GM19468 (cell line): ENCODE results near the gene OSBP.
"Not testable (repeated sequence)": the region's sequence is repeated elsewhere in the genome, so short reads cannot be mapped to it uniquely, and the experiment has no call there.

Experiments used
- ATAC-seq: cut with Tn5 transposase; IDR thresholded peaks from one replicate; pipeline ENCODE4 v1.9.1; 2021; ENCODE audit warnings: mild to moderate bottlenecking, moderate library complexity, moderate number of reproducible peaks; ENCODE audit not compliant: unreplicated experiment; ENCODE audit errors: extremely low read depth

The OSBP gene

DNA sequence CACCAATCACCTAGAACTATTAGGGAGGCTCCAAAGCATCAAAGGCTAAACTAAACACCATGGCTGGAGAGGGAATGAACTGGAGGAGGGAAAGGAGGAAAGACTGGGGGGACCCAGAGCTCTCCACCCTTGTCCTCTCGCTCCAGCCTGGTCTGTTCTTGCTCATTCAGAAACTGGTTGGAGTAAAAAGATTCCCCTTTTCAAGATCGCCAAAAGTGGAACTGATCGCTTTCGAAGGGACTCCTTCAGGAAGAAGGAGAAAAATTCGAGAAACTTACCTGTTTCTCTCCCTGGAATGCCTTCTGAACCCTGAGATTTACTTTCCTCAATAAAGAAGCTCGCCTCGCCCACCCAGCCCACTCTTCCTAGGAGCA lies 57.3 kb downstream of the OSBP start:
- ATAC-seq: no peak

DNA sequence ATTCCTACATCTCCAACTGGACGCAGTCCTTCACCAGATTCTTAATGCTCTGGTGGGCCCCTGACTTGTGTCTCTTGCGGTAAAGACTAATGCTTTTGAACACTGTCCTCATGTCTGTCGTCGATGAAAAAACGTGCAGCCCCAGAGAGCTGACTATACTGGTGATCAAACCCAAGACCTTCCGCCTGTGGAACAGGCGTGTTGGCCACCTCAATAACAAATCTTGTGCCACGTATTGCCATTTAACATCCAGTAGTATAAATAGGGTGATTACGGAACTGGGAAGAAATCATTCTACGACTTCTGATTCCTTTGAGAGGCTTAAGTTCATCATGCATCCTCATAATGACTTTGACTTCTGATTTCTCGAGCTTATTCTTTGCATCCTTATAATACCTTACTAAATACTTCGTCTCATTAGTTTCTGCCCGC lies 58.6 kb downstream of the OSBP start:
- ATAC-seq: no peak

DNA sequence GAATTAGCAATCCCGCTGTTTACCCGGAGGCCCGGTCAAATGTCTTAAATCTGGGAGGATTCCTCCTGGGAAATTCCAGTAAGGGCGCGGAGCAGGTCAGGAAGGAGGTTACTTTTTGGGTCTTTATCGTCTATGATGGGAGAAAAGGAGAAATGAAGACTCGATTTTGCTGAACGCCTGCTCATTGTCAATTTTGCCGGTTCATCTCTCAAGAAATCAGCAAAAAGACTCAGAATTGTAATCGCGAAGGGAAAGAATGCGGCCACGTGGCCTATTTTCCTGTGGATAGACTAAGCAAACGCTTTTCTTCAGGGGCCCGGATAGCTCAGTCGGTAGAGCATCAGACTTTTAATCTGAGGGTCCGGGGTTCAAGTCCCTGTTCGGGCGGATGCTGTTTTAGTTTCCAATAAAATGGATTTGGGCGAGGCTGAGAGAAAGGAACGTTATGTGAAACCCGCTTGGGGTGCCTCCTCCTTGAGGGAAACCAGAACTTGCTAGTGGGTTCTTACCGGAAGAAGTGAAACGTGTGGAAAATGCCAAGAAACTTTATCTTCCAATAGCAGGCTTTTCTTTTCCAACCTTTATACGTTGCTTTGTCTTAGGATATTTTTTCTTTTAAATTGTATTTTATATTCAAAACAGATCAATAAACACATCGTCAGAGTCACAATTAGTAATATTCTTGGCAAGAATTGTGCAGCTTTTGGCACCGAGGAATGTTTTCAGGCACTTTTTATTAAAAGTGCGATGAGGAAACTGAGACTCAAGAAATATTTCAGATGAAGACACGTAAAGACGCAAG lies 59.3 kb downstream of the OSBP start:
- no peak for ATAC-seq

DNA sequence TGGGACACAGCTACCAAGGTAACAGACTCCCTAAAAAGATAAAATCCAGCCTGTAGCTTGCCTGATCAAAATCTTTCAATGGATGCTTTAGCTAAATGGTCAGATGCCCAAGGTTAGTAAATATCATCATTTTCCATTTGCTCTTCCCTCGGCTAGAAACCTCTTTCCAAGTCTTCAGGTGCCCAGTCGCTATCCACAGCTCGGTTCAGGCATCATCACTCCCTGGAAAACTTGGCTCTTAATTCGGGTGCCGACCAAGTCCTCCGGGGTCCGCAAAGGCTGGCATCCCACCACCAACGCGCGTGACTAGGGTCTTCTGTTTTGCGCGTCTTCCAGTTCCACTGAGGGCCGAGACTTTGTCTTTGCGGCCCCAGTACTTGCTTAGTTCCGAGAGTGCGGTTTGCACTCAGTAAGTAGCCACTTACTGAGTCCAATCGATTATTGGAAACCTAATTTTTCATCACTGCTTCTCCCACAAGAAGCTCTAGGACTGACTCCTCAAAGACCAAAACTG lies 59.9 kb downstream of the OSBP start:
- no peak for ATAC-seq

DNA sequence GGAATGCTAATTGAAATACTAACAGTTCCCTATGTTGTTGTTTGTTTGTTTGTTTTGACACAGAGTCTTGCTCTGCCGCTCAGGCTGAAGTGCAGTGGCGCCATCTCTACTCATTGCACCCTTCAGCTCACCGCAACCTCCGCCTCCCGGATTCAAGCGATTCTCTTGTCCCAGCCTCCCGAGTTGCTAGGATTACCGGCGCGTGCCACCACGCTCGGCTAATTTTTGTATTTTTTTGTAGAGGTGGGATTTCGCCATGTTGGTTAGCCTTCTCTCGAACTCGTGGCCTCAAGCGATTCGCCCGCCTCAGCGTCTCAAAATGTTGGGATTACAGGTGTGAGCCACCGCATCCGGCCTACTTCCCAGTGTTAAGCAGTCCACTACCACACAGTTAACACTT lies 62.3 kb downstream of the OSBP start:
- ATAC-seq: no peak

DNA sequence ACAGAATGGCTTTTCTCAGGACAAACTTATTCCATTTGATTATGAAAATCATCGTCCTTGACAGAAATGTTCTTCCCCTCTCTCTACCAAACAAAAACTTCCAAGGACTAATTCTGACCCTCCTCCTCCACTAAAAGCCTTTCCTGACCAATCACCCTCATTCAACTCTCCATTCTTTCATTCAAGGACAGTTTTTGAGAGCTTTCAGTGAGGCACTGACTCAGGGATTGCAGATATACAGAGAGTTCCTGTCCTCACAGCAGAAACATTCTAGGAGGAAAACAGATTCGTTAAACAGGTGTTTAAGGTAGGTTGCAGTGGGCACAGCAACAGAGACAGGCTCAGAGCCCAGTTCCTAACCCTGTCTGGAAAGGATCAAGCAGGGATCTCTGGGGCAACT lies 62.7 kb downstream of the OSBP start:
- ATAC-seq: no peak

DNA sequence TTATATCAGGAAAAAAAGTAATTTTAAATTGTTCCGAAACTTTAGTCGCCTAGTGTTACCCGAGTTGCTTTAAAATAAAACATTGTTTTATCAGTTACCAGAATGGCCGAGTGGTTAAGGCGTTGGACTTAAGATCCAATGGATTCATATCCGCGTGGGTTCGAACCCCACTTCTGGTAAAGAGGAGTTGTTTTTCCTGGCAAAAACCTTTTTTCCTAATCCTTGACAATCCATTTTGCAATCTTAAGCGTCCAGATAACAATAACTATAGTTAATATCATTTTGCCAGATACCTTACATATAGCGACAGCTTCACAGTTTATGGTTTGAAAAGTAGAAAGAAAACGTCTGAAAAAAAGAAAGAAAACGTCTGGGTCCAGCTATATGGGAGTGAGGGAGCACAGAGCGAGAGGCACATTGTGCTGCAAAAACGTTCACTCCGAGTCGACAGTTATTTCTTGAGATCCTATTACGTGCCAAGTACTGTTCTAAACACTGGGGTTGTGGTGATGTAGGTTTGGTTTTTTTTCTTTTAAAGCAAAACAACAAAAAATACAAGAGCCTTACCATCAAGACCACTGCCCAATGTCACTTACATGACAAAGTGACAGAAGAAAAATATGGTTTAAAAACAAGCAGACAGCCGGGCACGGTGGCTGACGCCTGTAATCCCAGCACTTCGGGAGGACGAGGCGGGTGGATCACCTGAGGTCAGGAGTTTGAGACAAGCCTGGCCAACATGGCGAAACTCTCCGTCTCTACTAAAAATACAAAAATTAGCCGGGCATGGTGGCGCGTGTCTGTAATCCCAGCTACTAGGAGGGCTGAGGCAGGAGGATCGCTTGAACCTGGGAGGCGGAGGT lies 63.7 kb downstream of the OSBP start:
- no peak for ATAC-seq

DNA sequence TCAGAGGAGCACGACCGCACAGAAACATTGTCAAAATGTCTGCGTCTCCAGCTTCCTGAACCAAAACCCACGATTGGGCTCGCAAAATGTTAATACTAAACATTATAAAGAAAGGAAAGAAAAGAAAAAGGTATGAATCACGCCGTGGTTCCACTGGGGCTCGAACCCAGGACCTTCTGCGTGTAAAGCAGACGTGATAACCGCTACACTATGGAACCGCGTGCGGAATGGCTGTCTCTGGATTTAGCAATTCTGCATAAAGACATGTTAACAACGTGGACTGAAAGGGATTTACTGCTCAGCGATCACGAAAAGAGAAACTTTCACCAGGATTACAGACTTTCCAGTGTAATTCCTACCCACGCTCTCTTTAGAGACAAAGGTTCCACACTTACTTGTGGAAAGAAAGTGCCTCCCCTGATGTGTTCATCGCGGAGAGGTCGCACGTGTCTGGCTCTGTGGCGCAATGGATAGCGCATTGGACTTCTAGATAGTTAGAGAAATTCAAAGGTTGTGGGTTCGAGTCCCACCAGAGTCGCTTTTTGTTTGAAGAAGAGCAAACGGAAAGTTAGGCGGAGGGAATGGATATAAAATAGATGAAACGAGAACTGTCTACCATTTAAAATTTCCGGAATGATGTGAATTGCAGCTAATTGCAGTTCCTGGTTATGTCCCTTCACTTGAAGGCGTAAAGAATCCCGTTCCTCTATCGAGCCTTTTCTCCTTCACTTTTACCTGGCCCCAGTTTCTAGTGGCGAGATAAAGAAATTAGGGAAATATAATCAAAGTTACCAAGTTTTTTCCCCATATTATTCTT lies 64.5 kb downstream of the OSBP start:
- ATAC-seq: no peak

DNA sequence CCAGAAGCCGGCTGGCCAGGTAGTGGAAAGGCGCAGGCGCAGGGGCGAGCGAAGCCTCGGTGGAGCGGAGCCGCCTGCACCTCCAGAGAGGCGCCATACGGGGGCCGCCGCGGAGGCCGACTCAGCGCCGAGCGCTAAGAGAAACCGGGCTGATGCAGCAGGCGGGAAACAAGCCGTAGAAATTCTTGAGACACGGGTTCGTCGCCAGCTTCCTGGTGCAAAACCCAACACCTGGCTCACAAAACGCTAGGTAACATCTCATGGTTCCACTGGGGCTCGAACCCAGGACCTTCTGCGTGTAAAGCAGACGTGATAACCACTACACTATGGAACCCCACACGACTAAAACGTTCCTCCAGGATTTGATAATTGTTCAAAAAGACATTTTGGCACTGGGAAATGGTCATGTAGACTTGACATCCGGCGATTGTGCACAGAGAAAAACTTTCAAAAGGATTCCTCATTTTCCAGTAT lies 65.2 kb downstream of the OSBP start:
- ATAC-seq: peak; percentile 93

DNA sequence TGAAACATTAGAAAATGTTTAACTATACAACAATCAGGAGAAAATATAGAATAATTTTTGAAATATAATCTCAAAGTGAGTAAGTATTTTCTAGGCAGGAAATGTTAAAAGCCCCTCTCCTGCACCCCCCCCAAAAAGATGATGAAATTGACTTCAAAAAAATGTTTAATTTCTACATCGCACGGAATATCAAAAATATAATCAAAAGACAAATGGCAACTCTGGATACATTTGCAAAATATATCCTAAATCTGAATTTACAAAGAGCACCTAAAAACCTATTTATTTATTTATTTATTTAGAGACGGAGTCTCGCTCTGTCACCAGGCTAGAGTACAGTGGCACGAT lies 67.3 kb downstream of the OSBP start:
- no peak for ATAC-seq

DNA sequence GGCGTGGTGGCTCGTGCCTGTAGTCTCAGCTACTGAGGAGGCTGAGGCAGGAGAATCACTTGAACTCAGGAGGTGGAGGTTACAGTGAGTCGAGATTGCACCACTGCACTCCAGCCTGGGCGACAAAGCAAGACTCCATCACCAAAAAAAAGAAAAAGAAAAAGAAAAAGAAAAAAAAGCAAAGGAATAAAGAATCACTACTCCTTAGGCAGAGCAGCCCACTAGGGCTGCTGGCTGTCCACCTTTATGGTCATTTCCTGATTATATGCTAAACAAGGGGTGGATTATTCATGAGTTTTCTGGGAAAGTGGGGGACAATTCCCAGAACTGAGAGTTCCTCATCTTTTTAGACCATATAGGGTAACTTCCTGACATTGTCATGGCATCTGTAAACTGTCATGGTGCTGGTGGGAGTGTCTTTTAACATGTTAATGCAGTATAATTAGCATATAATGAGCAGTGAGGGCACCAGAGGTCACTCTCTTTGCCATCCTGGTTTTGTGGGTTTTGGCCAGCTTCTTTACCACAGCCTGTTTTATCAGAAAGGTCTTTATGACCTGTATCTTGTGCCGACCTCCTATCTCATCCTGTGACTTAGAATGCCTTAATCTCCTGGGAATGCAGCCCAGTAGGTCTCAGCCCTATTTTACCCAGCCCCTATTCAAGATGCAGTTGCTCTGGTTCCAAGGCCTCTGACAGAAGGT lies 67.8 kb downstream of the OSBP start:
- ATAC-seq: not testable (repeated sequence)

DNA sequence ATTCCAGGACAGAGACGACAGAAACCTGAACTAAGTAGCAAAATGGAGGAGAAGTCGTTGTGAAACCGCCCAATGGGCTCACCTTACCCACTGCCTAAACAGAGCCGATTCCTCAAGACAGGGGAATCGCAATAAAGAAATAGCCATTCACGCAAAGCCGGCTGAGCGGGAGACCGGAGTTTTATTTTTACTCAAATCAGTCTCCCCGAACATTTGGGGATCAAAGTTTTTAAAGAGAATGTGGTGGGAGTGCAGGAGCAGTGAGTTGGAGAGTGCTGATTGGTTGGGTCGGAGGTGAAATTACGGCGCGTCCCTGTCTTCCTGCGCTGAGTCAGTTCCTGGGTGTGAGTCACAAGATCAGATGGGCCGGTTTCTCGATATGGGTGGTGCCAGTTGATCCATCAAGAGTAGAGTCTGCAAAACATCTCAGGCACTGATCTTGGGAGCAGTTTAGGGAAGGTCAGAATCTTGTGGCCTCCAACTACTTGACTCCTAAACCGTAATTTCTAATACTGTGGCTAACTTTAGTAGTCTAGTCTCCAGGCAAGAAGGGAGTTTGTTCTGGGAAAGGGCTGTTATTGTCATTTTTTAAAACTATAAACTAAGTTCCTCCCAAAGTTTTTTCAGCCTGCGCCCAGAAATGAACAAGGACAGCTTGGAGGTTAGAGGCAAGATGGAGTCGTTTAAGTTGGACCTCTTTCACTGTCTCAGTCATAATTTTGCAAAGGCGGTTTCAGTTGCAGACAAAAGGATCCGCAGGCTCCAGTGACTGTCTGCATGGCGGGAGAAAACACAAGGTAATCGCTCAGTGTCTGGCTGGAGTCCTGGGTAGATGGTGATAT lies 70.2 kb downstream of the OSBP start:
- no peak for ATAC-seq

DNA sequence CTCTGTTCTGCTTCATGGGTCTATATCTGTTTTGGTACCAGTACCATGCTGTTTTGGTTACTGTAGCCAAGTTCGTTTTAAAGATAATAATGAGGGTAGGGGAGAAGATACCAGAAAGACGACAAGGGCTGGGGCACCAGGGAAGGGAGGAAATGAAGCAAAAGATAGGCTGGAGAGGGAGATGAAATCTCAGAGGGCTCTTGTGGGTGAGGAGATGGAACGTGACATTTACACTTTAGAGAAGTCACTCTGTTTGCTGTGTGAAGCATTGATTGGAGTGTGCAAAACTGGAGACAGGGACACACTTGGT lies 70.8 kb downstream of the OSBP start:
- ATAC-seq: no peak

DNA sequence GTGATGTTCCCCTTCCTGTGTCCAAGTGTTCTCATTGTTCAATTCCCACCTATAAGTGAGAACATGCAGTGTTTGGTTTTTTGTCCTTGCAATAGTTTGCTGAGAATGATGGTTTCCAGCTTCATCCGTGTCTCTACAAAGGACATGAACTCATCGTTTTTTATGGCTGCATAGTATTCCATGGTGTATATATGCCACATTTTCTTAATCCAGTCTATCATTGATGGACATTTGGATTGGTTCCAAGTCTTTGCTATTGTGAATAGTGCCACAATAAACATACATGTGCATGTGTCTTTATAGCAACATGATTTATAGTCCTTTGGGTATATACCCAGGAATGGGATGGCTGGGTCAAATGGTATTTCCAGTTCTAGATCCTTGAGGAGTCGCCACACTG lies 71.9 kb downstream of the OSBP start:
- ATAC-seq: not testable (repeated sequence)

DNA sequence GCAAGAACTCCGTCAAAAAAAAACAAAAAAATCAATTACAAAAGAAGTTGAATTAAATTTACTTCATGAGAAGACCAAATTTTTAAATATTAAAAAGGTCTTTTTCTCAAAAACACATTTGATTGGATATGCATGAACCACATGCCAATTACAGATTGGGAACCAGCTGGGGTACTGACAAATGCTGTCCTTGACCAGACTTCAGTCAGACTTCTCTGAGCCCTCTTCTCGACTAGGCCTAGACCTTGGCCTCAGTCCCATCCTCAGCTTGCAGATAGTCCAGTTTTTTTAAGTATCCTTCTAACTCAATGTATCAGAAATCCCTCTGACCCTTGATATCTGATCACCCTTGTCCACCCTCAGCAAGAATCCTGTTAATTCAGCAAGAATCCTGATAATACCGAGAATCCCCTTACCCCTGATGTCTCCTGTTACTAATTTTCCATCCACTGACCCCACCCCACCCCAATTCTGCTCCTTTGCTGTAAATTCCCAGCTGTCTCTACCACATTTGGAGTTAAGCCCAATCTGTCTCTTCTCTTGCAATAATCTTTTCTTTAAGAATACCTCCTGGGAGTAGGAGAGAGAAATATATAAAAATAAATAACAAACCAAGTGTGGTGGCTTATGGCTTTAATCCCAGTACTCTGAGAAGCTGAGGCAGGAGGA lies 73.3 kb downstream of the OSBP start:
- ATAC-seq: no peak

DNA sequence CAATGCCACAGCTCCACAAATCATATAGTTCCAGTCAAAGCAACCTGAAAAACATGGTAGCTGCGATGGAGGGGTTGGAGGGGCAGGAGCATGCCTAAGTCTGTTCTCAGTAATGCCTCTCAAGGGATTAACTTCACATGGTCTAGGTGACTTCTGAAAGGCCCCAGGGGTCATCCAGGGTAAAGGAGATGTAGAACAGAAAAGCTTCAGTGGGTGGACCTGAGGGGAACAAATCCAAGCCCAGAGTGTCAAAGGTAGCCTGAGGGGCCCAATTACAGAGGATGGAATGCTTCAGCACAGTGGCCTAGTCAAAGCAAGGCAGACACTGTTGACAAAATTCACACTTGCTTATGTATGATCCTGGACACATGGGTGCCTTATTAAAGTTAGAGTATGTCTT lies 80.9 kb downstream of the OSBP start:
- no peak for ATAC-seq

DNA sequence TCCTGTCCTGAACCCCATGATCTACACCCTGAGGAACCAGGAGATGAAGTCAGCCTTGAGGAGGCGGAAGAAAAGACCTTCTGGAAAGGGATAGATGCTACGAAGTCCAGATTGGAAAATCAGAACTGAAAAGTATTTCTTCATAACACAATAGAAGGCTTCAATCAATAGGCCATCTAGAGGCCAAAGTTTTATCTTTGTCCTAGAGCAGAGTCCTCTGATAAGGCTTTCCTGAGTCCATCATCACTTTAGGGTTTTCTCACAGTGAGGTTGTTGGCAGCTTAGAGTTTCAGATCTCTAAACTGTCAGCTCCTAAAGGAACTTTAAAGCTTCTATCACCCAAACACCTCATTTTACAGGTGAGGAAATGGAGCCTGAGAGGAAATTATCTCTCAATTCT lies 83.0 kb downstream of the OSBP start:
- no peak for ATAC-seq

DNA sequence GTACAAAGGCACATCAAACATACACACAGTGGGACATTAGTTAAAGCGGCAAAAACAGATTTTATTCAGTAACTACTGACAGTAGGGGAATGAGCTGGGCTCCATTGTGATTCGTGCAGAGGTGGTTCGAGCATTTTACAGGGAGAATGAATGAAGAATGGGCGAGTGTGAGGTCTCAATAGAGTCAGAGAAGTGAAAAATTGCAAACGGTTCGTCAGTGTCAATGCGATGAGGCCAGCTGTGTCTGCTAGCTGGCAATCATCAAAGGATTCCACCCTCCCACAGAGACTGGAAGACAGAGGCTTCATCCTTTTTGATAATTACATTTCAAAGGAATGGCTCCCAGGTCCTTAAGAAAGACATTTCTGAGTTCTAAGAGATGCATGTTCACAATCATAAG lies 86.9 kb downstream of the OSBP start:
- no peak for ATAC-seq
